Tibial nerve (tissue), 4 donors: ENCODE measurements around the gene NT5C3A. TPM values are rescaled to one million over a fixed set of nuclear protein-coding genes. Genes with fewer than 3 reads are reported as not detected.

Experiments used
- DNase-seq, 2 donors: peaks; one replicate each; pipeline ENCODE4 v3.0.0-alpha.2; 2019; ENCODE audit warnings: low spot score in 2 of 2
- H3K27ac ChIP-seq, 4 donors: fragments of 200-600 bp; sonication (generic) in 3 of 4; one replicate each; pipeline ENCODE4 v1.5.1; 2017 to 2019; ENCODE audit warnings: mild to moderate bottlenecking in 1 of 4
- H3K27me3 ChIP-seq, 2 donors: fragments of 200-600 bp; sonication (generic) in 1 of 2; one replicate each; pipeline versions ENCODE4 v1.5.1 to v1.6.0; 2017 to 2019
- H3K36me3 ChIP-seq, 3 donors: fragments of 200-600 bp; sonication (generic); one replicate each; pipeline ENCODE4 v1.5.1; 2018 to 2019
- H3K4me1 ChIP-seq, 4 donors: fragments of 200-600 bp; sonication (generic) in 3 of 4; one replicate each; pipeline ENCODE4 v1.5.1; 2017 to 2019
- H3K4me3 ChIP-seq, 4 donors: fragments of 200-600 bp; sonication (generic) in 3 of 4; one replicate each; pipeline ENCODE4 v1.5.1; 2017 to 2019; ENCODE audit warnings: mild to moderate bottlenecking in 1 of 4, moderate library complexity in 1 of 4
- H3K9me3 ChIP-seq, 4 donors: fragments of 200-600 bp; sonication (generic) in 3 of 4; one replicate each; pipeline ENCODE4 v1.5.1; 2017 to 2019
- CTCF ChIP-seq, 5 experiments: fragments of 200-600 bp in 3 of 5; fragments of 450-650 bp in 2 of 5; sonication (generic) in 3 of 5; IDR thresholded peaks; one replicate each; pipeline ENCODE4 v1.5.1; 2016 to 2019; ENCODE audit warnings: antibody characterized with exemption in 5 of 5, mild to moderate bottlenecking in 3 of 5, moderate library complexity in 2 of 5
- EP300 ChIP-seq, 2 donors: sonication (generic); formaldehyde crosslinking; IDR thresholded peaks; one replicate each; pipeline ENCODE4 v1.6.1; 2017; ENCODE audit warnings: antibody characterized with exemption in 2 of 2, mild to moderate bottlenecking in 1 of 2
- POLR2A ChIP-seq, 2 donors: fragments of 450-650 bp; IDR thresholded peaks; one replicate each; pipeline ENCODE4 v1.6.1; 2017; ENCODE audit warnings: antibody characterized with exemption in 2 of 2, mild to moderate bottlenecking in 2 of 2, moderate library complexity in 2 of 2
- WGBS, 2 donors: methylation state at CpG; one replicate each; pipeline ENCODE4 v1.1.5; 2018; 5-methylcytosine and 5-hydroxymethylcytosine counted together
- total RNA-seq, 4 donors: library from RNA; depleted of rRNA; stranded (reverse); fragments of >200 nt; gene quantifications; one replicate each; pipeline ENCODE4 v1.1.0, GENCODE V29; 2016

NT5C3A gene
- total RNA-seq, result 10 to 100 TPM; 18.6 to 41.3 (median 26.8) TPM

- DNase-seq, result peak in 1 of 2 donors; percentile 8
- no peaks in the 10 kb centered on the region for H3K27me3 ChIP-seq
- TF ChIP-seq CTCF (IDR thresholded peaks at IDR 0.05) (no peak), POLR2A (IDR thresholded peaks at IDR 0.05) (peak; percentile 42 to 73), EP300 (IDR thresholded peaks at IDR 0.05) (peak in 1 of 2 donors; percentile 93)
- H3K4me1 ChIP-seq, result peaks cover 0 to 40% (median 12%) of the 10 kb centered on the region in 4 donors
- H3K36me3 ChIP-seq, result no peaks in the 10 kb centered on the region
- WGBS, 2 donors, result 0 to 1% methylated on average over 44 to 64 of the region's 66 CpGs
- peaks cover 0 to 19% (median 0%) of the 10 kb centered on the region in 4 donors for H3K9me3 ChIP-seq
- H3K4me3 ChIP-seq, result peak within 1 kb of the TSS; percentile 70 to 99 (median 81)
- peak within 1 kb of the TSS; percentile 83 to 97 (median 94) for H3K27ac ChIP-seq
Measured at GRCh38 chr7:33062023-33062781, at the start of gene NT5C3A. TSS of gene NT5C3A (minus strand) at chr7:33062776. CDS start at chr7:33062705, 71 bp downstream.

GRCh38 chr7:33111614-33112013 lies 49.0 kb upstream of the NT5C3A start:
- no peaks in the 10 kb centered on the region for H3K36me3 ChIP-seq
- no peaks in the 10 kb centered on the region for H3K27me3 ChIP-seq
- no peak overlapping the region for H3K4me3 ChIP-seq
- H3K27ac ChIP-seq, result no peak overlapping the region
- 66 to 72% methylated on average over 3 of the region's 3 CpGs for WGBS, 2 donors
- TF ChIP-seq EP300 (IDR thresholded peaks at IDR 0.05), result no peak
- no peak for TF ChIP-seq POLR2A (IDR thresholded peaks at IDR 0.05)
- TF ChIP-seq CTCF (IDR thresholded peaks at IDR 0.05), result no peak
- no peaks in the 10 kb centered on the region for H3K9me3 ChIP-seq
- no peak for DNase-seq
- H3K4me1 ChIP-seq, result peaks cover 4 to 31% (median 14%) of the 10 kb centered on the region in 4 donors

GRCh38 chr7:33109758-33110238 lies 47.2 kb upstream of the NT5C3A start:
- H3K4me1 ChIP-seq, result peaks cover 4 to 49% (median 14%) of the 10 kb centered on the region in 4 donors
- H3K36me3 ChIP-seq, result no peaks in the 10 kb centered on the region
- H3K27me3 ChIP-seq, result no peaks in the 10 kb centered on the region
- DNase-seq, result no peak
- TF ChIP-seq EP300 (IDR thresholded peaks at IDR 0.05), result no peak
- TF ChIP-seq CTCF (IDR thresholded peaks at IDR 0.05), result no peak
- TF ChIP-seq POLR2A (IDR thresholded peaks at IDR 0.05), result no peak
- H3K4me3 ChIP-seq, result peak overlapping the region; percentile 64 to 99 (median 80)
- H3K27ac ChIP-seq, result peak overlapping the region; percentile 40 to 82 (median 50)
- no peaks in the 10 kb centered on the region for H3K9me3 ChIP-seq
- WGBS, 2 donors, result 12 to 20% methylated on average over 11 of the region's 11 CpGs

GRCh38 chr7:33109005-33109757 lies 46.6 kb upstream of the NT5C3A start, which contains the start of gene RP9:
TSS of gene RP9 (minus strand) at chr7:33109404. CDS start at chr7:33109372, 32 bp downstream.
- H3K4me1 ChIP-seq, result peaks cover 4 to 53% (median 14%) of the 10 kb centered on the region in 4 donors
- no peaks in the 10 kb centered on the region for H3K9me3 ChIP-seq
- WGBS, 2 donors, result 0 to 1% methylated on average over 28 to 72 of the region's 100 CpGs
- H3K36me3 ChIP-seq, result no peaks in the 10 kb centered on the region
- peak; percentile 20 to 33 for DNase-seq
- TF ChIP-seq EP300 (IDR thresholded peaks at IDR 0.05), result no peak
- TF ChIP-seq CTCF (IDR thresholded peaks at IDR 0.05), result peak; percentile 62 to 92 (median 83)
- TF ChIP-seq POLR2A (IDR thresholded peaks at IDR 0.05), result no peak
- peak within 1 kb of the TSS; percentile 40 to 82 (median 70) for H3K27ac ChIP-seq
- H3K4me3 ChIP-seq, result peak within 1 kb of the TSS; percentile 64 to 99 (median 80)
- no peaks in the 10 kb centered on the region for H3K27me3 ChIP-seq
